HTR-8/SVneo (cell line): ENCODE measurements around the gene C4B.

Experiments used
- DNase-seq: peaks from one replicate; pipeline ENCODE4 v3.0.0; 2011; ENCODE audit warnings: low spot score, mixed read lengths; ENCODE audit not compliant: insufficient read length
- FAIRE-seq: peaks from 2 replicates; lab custom pipeline; 2011; peaks lifted over from hg19 to GRCh38; lab: Jason Lieb, UNC

The C4B gene

GRCh38 chr6:32073613-32074012 is 59.0 kb downstream of the C4B start:
- FAIRE-seq (no peak), DNase-seq (no peak)

DNA sequence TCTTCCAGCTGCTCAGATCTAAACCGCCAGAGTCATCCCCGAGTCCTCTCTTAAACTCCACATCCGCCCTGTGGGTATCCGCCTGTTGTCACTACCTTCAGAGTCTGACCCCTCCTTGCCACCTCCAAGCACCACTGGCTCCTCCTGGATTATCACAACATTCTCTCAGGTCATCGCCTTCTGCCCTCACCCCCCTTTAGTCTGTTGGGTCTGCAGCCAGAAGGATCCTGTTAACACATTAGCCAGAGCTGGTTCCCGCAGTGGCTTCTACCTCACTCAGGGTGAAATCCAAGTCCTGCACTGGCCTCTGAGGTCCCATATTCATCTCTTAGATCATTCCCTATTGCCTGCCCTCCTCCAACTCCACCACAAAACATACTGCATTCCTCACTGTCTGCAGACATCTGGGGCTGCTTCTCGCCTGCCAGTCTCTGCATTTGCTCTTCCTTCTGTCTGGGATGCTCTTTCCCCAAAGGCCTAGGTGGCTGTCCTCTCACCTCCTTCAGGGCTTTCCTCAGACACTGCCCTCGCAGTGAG is 60.5 kb downstream of the C4B start:
- no peak for DNase-seq
- no peak for FAIRE-seq

DNA sequence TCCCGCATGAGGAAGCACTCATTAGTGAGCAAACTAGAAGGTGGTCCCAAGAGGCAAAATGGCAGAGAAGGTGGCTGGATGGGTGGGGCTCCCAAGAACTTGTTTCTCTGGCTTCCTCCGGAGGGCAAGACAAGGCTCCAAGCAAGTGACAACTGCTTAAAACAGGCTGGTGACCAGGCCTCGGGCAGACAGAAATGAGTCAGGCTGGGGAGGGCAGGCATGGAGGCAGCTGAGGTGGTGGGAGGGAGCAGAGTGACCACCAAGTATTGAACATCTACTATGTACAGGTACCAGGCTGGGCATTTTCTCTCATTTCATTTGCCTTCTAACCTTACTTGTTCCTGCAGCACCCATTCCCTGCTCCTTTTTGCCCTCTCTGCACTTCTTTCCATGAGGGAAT is 61.2 kb downstream of the C4B start:
- DNase-seq (no peak), FAIRE-seq (no peak)

DNA sequence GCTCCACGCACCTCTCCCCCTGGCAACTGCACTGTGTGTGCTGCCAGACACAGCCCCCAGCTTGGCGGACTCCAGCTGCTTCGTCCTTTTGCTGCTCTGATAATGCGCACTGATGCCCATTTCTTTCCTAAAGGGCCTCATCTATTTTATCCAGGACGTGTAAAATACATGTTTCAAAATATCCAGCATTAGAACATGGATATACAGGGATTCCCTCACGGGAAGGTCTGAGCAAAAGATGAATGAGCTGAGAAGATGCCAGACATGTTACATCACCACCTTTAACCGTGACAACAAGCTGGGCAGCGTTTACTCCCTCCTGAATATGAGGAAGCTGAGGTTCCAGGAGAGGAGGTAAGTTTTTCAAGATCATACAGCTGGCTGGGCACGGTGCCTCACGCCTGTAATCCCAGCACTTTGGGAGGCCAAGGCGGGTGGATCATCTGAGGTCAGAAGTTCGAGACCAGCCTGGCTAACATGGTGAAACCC is 61.8 kb downstream of the C4B start:
- FAIRE-seq, result peak; percentile 69

DNA sequence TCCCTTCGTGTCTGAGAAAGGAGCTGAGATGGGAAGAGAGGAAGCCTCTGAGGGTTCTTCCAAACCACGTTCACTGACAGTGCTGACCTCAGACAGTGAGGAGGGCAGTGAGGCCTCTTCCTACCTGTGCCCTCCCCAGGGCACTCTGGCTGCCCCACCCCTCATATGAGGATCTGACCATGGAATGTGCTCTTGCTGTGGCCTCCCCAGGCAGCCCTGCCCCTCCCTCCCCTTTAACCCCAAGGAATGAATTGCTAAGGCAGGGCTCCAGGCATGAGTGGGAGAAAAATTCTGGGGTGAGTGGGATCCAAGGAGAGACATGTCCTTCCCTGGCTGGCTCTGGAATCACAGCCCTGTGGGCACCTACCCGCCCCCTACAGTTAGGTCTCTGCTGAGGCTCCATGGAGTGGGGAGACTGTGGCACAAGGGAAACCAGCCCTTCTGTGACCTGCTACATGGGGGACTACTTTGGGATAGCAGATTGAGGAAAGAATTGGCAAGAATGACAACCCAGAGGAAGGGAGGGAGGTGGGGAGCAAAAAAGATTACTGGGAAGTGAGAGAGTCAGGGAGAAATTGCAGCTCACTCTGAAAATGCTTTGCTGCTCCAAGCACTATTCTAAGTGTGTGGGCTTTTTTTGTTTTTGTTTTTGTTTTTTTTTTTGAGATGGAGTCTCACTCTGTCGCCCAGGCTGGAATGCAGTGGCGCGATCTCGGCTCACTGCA is 65.1 kb downstream of the C4B start:
- DNase-seq (no peak), FAIRE-seq (no peak)

More for the DNA sequence above, 61.8 kb downstream of the C4B start:
- DNase-seq, result peak; percentile 86

DNA sequence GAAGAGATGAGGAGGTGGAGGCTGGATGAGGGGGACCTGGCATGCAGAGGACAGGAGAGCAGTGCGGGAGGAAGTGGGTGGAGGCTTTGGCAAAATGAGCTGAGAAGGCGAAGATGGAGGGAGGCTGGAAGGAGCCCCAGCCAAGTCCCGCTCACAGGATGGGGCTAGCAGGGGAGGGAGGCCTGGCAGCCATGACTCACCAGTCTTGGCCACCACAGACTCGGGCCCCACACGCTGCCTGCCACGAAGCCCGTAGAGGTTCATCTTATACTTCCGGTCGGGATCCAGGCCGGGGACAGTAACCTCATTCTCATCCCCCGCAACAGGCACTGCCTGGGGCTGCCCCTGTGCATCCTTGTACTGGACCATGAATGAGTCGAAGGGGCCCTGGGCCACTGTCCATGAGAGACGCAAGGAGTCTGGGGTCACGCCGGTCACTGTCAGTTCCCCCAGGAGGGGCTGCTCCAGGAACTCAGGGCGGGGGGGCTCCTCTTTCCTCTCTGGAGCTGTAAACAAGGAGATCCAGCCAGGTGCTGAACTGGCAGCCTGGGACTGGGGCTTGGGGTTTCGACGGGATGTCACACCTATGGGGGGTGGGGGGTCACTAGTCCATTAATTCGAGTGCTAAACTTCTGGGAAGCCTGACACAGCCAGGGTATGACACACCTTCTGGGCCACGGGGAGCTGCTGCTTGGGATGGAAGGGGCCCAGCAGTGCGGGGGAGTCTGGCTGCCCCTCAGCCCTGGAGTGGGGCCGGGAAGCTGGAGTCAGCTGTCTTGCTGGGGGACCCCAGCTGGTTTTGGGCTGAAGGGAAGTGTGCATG is 66.8 kb downstream of the C4B start:
- FAIRE-seq, result peak; percentile 86
- peak; percentile 96 for DNase-seq

- DNase-seq (no peak), FAIRE-seq (no peak)
These were observed 67.9 kb downstream of the C4B start for GRCh38 chr6:32082478-32082877.

DNA sequence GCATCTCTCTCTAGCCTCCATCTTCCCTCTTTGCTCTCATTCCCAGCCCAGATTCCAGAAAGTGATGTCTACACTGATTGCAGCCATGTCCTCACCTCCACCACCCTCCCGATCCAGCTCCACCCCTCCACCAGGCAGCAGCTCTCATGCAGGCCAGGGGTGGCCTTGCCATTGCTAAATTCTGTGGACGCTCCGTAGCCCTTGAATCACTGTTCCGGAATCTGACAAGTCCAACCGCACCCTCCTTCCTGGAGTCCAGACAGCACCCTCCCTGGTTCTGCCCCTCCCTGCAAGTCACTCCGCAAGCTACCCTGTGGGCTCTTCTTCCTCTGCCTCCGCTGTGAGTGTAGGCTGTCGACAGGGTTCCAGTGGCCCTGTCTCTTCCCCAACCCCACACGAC is 68.3 kb downstream of the C4B start:
- FAIRE-seq (no peak), DNase-seq (no peak)

DNA sequence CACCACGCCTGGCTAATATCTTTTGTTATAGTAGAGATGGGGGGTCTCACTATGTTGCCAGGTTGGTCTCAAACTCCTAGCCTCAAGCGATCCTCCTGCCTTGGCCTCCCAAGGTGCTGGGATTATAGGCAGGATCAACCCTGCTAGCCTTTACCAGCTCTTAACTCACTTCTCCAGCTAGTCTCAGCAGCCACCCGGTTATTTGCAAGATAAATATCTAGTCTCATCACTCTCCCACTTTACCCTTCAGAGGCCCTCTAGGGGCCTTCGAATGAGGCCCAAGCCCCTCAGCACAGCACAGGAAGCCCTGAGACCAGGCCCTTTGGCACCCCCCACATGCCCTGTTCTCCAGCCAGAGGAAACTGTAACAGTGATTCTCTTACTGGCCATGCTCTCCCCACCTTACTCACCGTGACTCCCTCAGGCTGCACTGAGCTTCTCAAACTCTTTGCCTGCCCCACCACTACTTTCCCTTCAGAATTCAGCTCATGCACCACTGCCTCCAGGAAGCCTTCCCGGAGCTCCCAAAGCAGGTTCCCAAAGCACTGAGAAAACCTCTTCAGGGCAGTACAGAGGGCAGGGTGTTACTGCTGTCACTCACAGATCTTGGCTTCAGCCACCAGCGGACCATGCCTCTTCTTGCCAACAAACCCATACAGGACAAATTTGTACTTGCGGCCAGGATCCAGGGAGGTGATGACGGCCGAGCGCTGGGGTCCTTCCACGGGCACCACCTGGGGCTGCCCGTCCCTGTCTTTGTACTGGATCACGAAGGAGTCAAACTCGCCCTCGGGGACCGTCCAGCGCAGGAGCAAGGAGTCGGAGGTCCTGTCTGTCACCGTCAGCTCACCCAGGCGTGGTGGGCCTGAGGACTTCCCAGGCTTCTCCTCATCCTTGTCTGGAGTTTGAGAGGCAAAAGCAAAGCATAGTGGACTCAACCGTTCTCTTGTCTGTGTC is 69.5 kb downstream of the C4B start:
- no peak for DNase-seq
- FAIRE-seq, result no peak

GRCh38 chr6:32084780-32085179 is 70.2 kb downstream of the C4B start:
- FAIRE-seq, result no peak
- DNase-seq, result no peak
